ENCODE measurements around the gene ATP2A3. TPM values are rescaled to one million over a fixed set of nuclear protein-coding genes. Genes with fewer than 3 reads are reported as not detected.

The ATP2A3 gene
- total RNA-seq (2022; extraction: Qiagen RNA extraction) = 3.9 to 5.6 TPM (median 4.6 TPM) in 5 replicates

DNA sequence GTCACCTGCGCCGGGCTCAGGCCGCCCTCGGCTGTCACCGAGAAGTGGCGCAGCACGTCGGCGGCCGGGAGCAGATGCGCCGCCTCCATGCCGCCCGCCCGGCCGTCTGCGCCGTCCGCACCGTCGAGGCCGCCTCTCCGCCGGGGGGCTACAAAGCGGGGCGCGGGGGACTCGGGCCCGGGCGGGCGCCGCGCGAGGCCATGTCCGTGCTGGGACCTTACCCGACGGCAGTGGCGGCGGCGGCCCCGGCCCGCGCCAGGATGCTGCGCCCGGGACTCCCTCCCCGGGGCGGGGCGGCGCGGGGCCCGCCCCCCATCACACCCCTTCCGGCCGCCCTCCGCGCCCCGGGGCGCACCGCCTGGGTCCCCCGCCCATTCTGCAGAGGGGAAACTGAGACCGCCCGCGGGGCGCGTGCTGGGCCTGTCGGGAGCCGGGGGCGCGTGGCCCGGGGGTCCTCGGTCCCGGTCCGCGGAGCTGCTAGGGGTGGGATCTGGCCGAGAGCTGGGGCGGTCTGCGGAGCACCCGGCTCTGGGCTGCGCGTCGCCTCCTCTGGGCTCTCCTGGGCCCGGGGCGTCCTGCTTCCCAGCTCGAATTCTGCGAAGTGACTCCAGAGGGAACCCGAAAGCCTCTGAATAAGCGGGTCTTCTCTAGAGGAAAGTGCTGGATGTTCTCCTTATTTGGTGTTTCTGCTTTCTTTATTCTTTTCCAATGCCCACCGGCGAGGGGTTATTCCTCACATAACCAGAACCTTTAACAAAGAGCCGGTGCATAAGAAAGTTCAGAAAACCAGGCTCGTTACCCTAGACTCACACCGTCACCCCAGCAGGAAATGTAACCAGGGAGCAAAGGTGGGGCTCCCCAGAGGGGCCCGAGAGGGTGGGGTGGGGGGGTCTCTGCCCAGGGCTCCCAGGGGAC lies at the start of gene ATP2A3:
Gene ATP2A3, minus strand, starts transcription at position 235 of the 915 bp plus-strand sequence. Its CDS starts 146 bp downstream, at position 89.

DNA sequence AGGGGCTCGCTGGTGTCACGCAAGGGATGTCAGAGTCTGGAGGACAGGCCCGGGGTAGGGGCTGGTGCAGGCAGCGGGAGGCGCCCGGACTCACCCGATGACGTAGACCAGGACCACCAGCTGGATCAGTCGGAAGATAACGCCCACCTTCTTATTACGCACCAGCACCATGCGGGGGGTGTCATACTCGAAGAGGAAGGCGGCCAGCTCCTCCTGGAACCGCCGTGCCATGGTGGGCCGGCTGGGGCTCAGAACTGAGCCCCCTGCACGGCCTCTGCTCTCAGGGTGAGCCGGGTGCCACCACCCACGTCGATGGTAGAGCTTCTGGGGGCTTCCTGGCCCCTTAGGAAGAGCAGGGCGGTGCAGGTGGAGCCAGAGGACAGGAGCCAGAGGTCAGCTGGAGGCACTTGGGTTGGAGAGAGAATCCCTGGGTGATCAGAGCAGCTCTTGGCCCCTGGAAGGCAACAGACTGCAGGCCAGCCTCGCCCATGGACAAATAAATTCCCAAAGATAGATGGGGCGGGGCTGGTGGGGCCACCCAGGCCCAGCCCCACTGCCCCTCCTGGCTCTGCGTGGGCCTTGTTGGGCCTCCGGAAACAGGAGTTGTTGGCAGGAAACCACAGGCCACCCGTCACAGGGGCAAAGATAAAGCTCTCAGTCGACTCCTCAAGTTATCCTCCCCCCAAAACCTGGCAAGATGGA lies 48.1 kb downstream of the ATP2A3 start, which contains the start of gene P2RX1:
Gene P2RX1, minus strand, starts transcription at position 471 of the 702 bp plus-strand sequence. Its CDS starts 240 bp downstream, at position 231.

GRCh38 chr17:3893003-3893719 lies 71.1 kb downstream of the ATP2A3 start, which contains the start of gene CAMKK1:
TSS of gene CAMKK1 (minus strand) at chr17:3893053. CDS start at chr17:3885687, 7,366 bp downstream.

Other genes with a start within 250 kb of the ATP2A3 start
- 11.9 to 15.3 TPM (median 12.7 TPM) in 5 replicates for gene HASPIN, start 240.5 kb downstream of the ATP2A3 start, total RNA-seq (2022; extraction: Qiagen RNA extraction)
- 93.6 to 105 TPM (median 97.6 TPM) in 5 replicates for gene ITGAE, start 163.2 kb downstream of the ATP2A3 start, total RNA-seq (2022; extraction: Qiagen RNA extraction)
- 27.8 to 30.8 TPM (median 30.5 TPM) in 5 replicates for gene NCBP3, start 118.2 kb downstream of the ATP2A3 start, total RNA-seq (2022; extraction: Qiagen RNA extraction)
- 14.0 to 18.0 TPM (median 17.6 TPM) in 5 replicates for gene CAMKK1, start 71.4 kb downstream of the ATP2A3 start, total RNA-seq (2022; extraction: Qiagen RNA extraction)
- 0.05 to 0.07 TPM in 2 of 5 replicates, not detected in the others for gene P2RX1, start 48.0 kb downstream of the ATP2A3 start, total RNA-seq (2022; extraction: Qiagen RNA extraction)
- gene ZZEF1, start 178.6 kb upstream of the ATP2A3 start, total RNA-seq (2022; extraction: Qiagen RNA extraction) = 11.4 to 16.8 TPM (median 14.5 TPM) in 5 replicates
- 16.1 to 20.0 TPM (median 17.0 TPM) in 5 replicates for gene CYB5D2, start 178.8 kb upstream of the ATP2A3 start, total RNA-seq (2022; extraction: Qiagen RNA extraction)